GM19025 (cell line): ENCODE data around the gene BIN2.
"Not testable (repeated sequence)": the region's sequence is repeated elsewhere in the genome, so short reads cannot be mapped to it uniquely, and the experiment has no call there.

Source experiments
- ATAC-seq: cut with Tn5 transposase; IDR thresholded peaks from one replicate; pipeline ENCODE4 v1.9.1; 2021; ENCODE audit warnings: mild to moderate bottlenecking, low read depth, moderate library complexity; ENCODE audit not compliant: unreplicated experiment

BIN2 gene

GRCh38 chr12:51346581-51346980 is 22.6 kb upstream of the BIN2 start, which contains the start of gene CELA1:
TSS of gene CELA1 (minus strand) at chr12:51346679. CDS start at chr12:51346638, 41 bp downstream.
- no peak for ATAC-seq

- no peak for ATAC-seq
These were observed 21.7 kb upstream of the BIN2 start for GRCh38 chr12:51345681-51346080.

GRCh38 chr12:51343201-51343600 is 19.2 kb upstream of the BIN2 start:
- ATAC-seq: no peak

GRCh38 chr12:51342416-51342815 is 18.4 kb upstream of the BIN2 start:
- no peak for ATAC-seq

- no peak for ATAC-seq
These were observed 17.5 kb upstream of the BIN2 start for GRCh38 chr12:51341251-51342007.

- no peak for ATAC-seq
These were observed 15.8 kb upstream of the BIN2 start for GRCh38 chr12:51339750-51340149.

GRCh38 chr12:51337336-51337735 is 13.4 kb upstream of the BIN2 start:
- not testable (repeated sequence) for ATAC-seq

- no peak for ATAC-seq
These were observed 12.0 kb upstream of the BIN2 start for GRCh38 chr12:51335931-51336330.

GRCh38 chr12:51334764-51335163 is 10.8 kb upstream of the BIN2 start:
- no peak for ATAC-seq

GRCh38 chr12:51333536-51333935 is 9.6 kb upstream of the BIN2 start:
- no peak for ATAC-seq

- ATAC-seq: no peak
These were observed 6.2 kb upstream of the BIN2 start for GRCh38 chr12:51330186-51330585.

GRCh38 chr12:51329742-51330141 is 5.8 kb upstream of the BIN2 start:
- ATAC-seq: no peak

- no peak for ATAC-seq
These were observed 4.6 kb upstream of the BIN2 start for GRCh38 chr12:51328587-51328986.

GRCh38 chr12:51326698-51327439 is 2.9 kb upstream of the BIN2 start:
- ATAC-seq: no peak

- ATAC-seq: no peak
These were observed 979 bp upstream of the BIN2 start for GRCh38 chr12:51324953-51325352.

GRCh38 chr12:51323317-51323960 is 535 bp downstream of the BIN2 start:
- no peak for ATAC-seq

- no peak for ATAC-seq
These were observed 1.5 kb downstream of the BIN2 start for GRCh38 chr12:51322452-51322851.

GRCh38 chr12:51321882-51322281 is 2.1 kb downstream of the BIN2 start:
- ATAC-seq: no peak

- no peak for ATAC-seq
These were observed 3.2 kb downstream of the BIN2 start for GRCh38 chr12:51320695-51321320.

- ATAC-seq: no peak
These were observed 3.7 kb downstream of the BIN2 start for GRCh38 chr12:51320311-51320694.
